GM12878 (cell line): ENCODE measurements around the gene ZNF692. TPM values are rescaled to one million over a fixed set of nuclear protein-coding genes. Genes with fewer than 3 reads are reported as not detected.

Experiments
- CBX3 ChIP-seq: fragments of 200-600 bp; sonication (generic); IDR thresholded peaks from 2 replicates; pipeline ENCODE4 v1.6.1; 2016; ENCODE audit warnings: low read depth, borderline replicate concordance
- ETV6 ChIP-seq, 2 experiments: fragments of 450-650 bp in 1 of 2; IDR thresholded peaks in 1 of 2; conservative IDR thresholded peaks in 1 of 2; 2 replicates each; pipeline ENCODE4 v1.6.1; 2014; ENCODE audit warnings: antibody characterized with exemption in 1 of 2, borderline replicate concordance in 1 of 2, low read depth in 1 of 2, mild to moderate bottlenecking in 1 of 2, moderate library complexity in 1 of 2
- GABPA ChIP-seq: IDR thresholded peaks from 2 replicates; pipeline ENCODE4 v1.6.1; 2014; ENCODE audit warnings: antibody characterized with exemption, low read depth, mild to moderate bottlenecking, inconsistent platforms
- NR2C1 ChIP-seq: fragments of 450-650 bp; IDR thresholded peaks from 2 replicates; pipeline ENCODE4 v1.6.1; 2017; ENCODE audit warnings: antibody characterized with exemption, mild to moderate bottlenecking, moderate library complexity
- NRF1 ChIP-seq: conservative IDR thresholded peaks from 2 replicates; pipeline ENCODE4 v1.6.1; 2011; ENCODE audit warnings: mild to moderate bottlenecking, low read depth, low read length, improper control_type of control experiment
- RUNX3 ChIP-seq: IDR thresholded peaks from 2 replicates; pipeline ENCODE4 v1.6.1; 2012; ENCODE audit warnings: low read length, inconsistent platforms
- SPI1 ChIP-seq: IDR thresholded peaks from 2 replicates; pipeline ENCODE4 v1.6.1; 2011; ENCODE audit warnings: low read depth, mild to moderate bottlenecking, low read length, moderate library complexity, borderline replicate concordance; ENCODE audit not compliant: insufficient read depth
- YY1 ChIP-seq: IDR thresholded peaks from 2 replicates; pipeline ENCODE4 v1.6.1; 2011; ENCODE audit warnings: low read depth, mild to moderate bottlenecking, low read length
- ZNF24 ChIP-seq: fragments of 450-650 bp; IDR thresholded peaks from 2 replicates; pipeline ENCODE4 v1.6.1; 2017; ENCODE audit warnings: antibody characterized with exemption, mild to moderate bottlenecking
- ZNF592 ChIP-seq: fragments of 450-650 bp; IDR thresholded peaks from 2 replicates; pipeline ENCODE4 v1.6.1; 2017; ENCODE audit warnings: mild to moderate bottlenecking, moderate library complexity
- polyA plus RNA-seq, 11 experiments: library from polyadenylated mRNA; depleted of rRNA in 4 of 11; unstranded in 6 of 11; stranded (reverse) in 5 of 11; fragments of >200 nt; fragmentation: Nextera tagmentation in 4 of 11; fragmentation: Illumina TruSeq in 1 of 11; extraction: Ambion mirVana in 4 of 11; extraction: Trizol in 1 of 11; gene quantifications; 1 replicate in 1 of 11; 2 replicates in 10 of 11; pipeline versions ENCODE4 v1.2.1 to v1.2.3, GENCODE V29; 2011 to 2016; ENCODE audit warnings: inconsistent platforms in 2 of 11, missing spikeins in 2 of 11, low read depth in 1 of 11
- total RNA-seq, 4 experiments: library from RNA; depleted of rRNA in 3 of 4; stranded (reverse); fragments of >200 nt in 3 of 4; fragmentation: Illumina TruSeq in 1 of 4; extraction: Trizol in 1 of 4; gene quantifications; 2 replicates each; pipeline versions ENCODE4 v1.2.1 to v1.2.3, GENCODE V29; 2013 to 2021

ZNF692 gene
- total and polyA plus RNA-seq, 10 of the 15 experiments (the other 5 are each of a cell fraction or from before 2014, with no cell fraction given), result 5.3 to 76.6 (median 36.9) TPM

GRCh38 chr1:248818505-248819374 is 40.1 kb downstream of the ZNF692 start (continued):
- TF ChIP-seq ZNF592, result no peak
- no peak for TF ChIP-seq NRF1
- TF ChIP-seq ZNF24, result no peak
- peak; percentile 28; the same call in 1 of the 2 replicates for TF ChIP-seq SPI1
- TF ChIP-seq YY1, result no peak
- peak; percentile 17; the same call in 1 of the 2 replicates for TF ChIP-seq RUNX3
- TF ChIP-seq NR2C1, result no peak
- no peak for TF ChIP-seq CBX3
- no peak for TF ChIP-seq ETV6 (conservative IDR thresholded peaks at IDR 0.05 in 1 of 2, IDR thresholded peaks at IDR 0.05 in 1 of 2; ENCODE audit: borderline replicate concordance in 1 of 2, low read depth in 1 of 2)
- 0 out of 2 replicates have a peak, but pooled peaks have one; percentile 19 for TF ChIP-seq GABPA
